ENCODE results near the gene NEUROG3. TPM values are rescaled to one million over a fixed set of nuclear protein-coding genes. Genes with fewer than 3 reads are reported as not detected.
"Not testable (repeated sequence)": the region's sequence is repeated elsewhere in the genome, so short reads cannot be mapped to it uniquely, and the experiment has no call there.

NEUROG3 gene
- total RNA-seq, 1 donor from 2014 or later: not detected

DNA sequence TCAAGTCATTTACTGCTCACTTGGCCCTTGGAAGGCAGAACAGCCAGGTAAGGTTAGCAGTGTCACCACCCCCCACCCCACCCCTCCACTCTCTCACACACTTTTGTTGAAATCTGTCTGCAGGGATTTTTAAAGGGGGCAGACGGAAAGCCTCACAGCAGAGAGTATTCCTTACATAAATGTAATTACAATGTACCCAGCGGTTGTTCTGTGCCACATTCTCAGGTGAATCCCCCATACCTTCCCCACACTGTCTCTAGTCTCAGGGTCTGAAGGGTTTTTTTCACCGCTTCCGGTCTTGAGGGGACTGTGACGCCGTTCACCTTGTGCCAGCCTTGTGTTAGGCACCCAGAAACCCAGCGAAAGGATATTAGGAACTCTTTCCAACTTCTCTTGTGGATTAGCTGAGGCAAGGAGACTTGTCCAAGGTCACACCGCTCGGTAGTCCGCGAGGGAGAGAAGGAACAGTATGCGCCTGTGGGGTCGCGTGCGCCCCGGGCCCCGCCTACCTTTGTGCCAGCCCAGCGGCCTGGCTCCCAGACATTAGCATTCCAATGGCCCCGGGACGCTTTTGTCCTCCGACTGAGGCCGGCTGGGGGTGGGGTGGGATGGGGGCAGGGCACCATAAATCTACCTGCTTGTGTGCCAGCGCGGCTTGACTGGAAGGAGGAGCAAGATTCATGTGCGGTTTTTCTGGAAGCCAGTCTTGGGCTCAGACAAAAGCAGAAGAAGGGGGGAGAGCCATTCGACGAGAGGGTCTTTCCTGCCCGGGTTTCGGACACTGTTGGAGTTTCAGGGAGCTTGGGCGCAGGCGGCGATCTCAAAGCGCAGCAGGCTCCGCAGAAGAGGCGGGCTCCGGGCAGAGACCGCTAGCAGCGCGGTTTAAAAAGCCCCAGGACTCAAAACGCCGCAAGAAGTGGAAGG lies 4.5 kb downstream of the NEUROG3 start:
- H3K36me3 Mint-ChIP-seq (ENCODE audit: low read depth): no peaks in the 10 kb centered on the region
- H3K4me1 Mint-ChIP-seq (ENCODE audit: low read depth): peaks cover 5% of the 10 kb centered on the region
- H3K4me3 Mint-ChIP-seq: no peak overlapping the region
- no peak overlapping the region for H3K27ac Mint-ChIP-seq
- no peak for DNase-seq (ENCODE audit: low spot score)
- intact Hi-C loops (cut with micrococcal nuclease): no loop called here
- H3K9me3 Mint-ChIP-seq: no peaks in the 10 kb centered on the region
- H3K27me3 Mint-ChIP-seq (ENCODE audit: insufficient read depth): peaks cover 59% of the 10 kb centered on the region

DNA sequence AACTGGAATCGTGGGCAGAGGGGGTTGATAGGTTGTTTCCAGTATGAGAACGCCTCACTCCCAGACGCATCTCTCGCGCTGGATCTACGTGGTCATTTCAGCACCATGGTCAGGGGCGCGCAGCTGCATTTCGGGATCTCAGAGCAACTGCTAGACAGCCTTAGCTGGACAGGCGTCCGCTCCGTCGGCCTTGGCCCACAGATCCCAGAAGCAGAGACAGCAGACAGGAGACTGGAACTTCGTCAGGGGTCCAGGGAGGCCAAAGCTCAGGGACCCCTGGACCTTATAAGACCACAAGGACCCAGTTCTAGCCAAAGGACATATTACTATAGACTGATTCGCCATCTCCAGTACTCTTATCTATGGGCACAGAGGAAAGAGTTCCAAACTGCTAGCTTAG lies 5.3 kb downstream of the NEUROG3 start:
- Mint-ChIP-seq H3K36me3 (ENCODE audit: low read depth) (no peaks in the 10 kb centered on the region), H3K27me3 (ENCODE audit: insufficient read depth) (peaks cover 54% of the 10 kb centered on the region), H3K4me1 (ENCODE audit: low read depth) (peaks cover 5% of the 10 kb centered on the region), H3K9me3 (no peaks in the 10 kb centered on the region), H3K27ac (no peak overlapping the region), H3K4me3 (no peak overlapping the region)
- no peak for DNase-seq (ENCODE audit: low spot score)
- intact Hi-C loops (cut with micrococcal nuclease): no loop called here

DNA sequence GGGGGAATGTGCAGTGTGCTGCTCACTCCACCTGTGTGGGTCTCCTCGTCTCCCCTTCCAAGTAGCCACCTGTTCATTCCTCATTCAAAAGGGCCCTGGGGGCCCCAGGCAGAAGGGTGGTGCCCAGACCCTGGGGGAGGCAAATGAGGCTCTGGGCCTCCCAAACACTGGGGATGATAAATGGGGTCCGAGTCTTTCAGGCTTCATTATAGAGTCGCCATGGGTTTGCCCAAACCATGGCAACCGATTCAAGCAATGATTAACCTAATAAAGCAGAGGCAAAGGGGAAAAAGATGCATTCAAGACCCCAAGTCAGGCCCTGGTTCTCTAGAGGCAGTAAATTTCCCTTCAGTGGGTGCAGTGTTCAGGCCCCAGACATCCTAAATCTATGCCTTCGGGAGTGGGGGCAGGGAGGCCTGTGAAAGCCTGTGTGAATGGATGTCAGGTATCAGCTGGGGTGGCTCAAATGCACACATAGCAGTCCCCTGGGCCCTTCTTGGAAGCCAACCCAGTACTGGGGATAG lies 10.4 kb downstream of the NEUROG3 start:
- DNase-seq (ENCODE audit: low spot score): no peak
- no peak overlapping the region for H3K27ac Mint-ChIP-seq
- intact Hi-C loops (cut with micrococcal nuclease): no loop called here

DNA sequence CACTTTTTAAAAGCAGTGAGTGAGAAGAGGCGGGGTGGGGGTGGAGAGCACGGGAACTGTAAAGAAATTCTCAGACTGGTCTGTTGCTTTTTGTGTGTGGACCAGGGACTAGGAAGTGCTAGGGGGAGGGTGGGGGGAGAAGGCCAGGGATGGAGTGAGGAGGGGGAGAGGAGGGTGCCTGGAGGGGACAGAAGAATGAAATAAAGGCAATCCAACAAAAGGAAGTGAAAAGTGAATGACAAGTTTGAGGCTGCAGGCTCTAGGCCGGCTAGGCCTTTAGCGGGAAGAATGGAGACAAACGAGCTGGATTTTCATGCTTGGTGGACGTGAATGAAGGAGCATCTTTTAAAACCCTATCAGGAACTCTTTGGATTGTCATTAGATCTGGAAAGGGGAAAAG lies 13.7 kb downstream of the NEUROG3 start:
- Mint-ChIP-seq H3K36me3 (ENCODE audit: low read depth) (no peaks in the 10 kb centered on the region), H3K4me3 (no peak overlapping the region), H3K4me1 (ENCODE audit: low read depth) (peaks cover 10% of the 10 kb centered on the region), H3K27me3 (ENCODE audit: insufficient read depth) (peaks cover 11% of the 10 kb centered on the region), H3K27ac (no peak overlapping the region), H3K9me3 (no peaks in the 10 kb centered on the region)
- intact Hi-C loops (cut with micrococcal nuclease): no loop called here
- no peak for DNase-seq (ENCODE audit: low spot score)

More for the DNA sequence above, 10.4 kb downstream of the NEUROG3 start:
- Mint-ChIP-seq H3K4me3 (no peak overlapping the region), H3K27me3 (ENCODE audit: insufficient read depth) (peaks cover 16% of the 10 kb centered on the region), H3K9me3 (no peaks in the 10 kb centered on the region), H3K4me1 (ENCODE audit: low read depth) (peaks cover 10% of the 10 kb centered on the region), H3K36me3 (ENCODE audit: low read depth) (no peaks in the 10 kb centered on the region)

DNA sequence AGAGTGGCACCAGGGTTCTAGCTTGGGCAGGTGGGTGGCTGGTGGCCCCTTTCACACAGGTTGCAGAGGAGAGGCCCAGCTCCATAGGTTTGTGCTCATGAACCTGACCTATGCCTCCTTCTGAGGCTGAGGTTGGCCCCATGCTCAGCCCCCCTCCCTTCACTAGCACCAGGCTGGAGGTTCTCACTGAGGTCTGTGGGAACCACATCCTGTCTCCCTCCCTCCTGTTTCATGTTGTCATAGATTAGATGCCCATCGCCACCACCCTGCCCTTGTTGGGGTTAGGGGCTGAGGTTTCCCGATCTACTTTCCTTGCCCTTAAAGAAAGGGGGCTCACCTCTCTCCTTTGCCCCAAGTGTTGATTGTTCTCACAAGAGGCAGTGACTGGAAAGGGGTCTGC lies 14.7 kb downstream of the NEUROG3 start:
- Mint-ChIP-seq H3K4me1 (ENCODE audit: low read depth) (peaks cover 10% of the 10 kb centered on the region), H3K9me3 (no peaks in the 10 kb centered on the region), H3K36me3 (ENCODE audit: low read depth) (no peaks in the 10 kb centered on the region), H3K4me3 (no peak overlapping the region), H3K27me3 (ENCODE audit: insufficient read depth) (peaks cover 7% of the 10 kb centered on the region), H3K27ac (no peak overlapping the region)
- intact Hi-C loops (cut with micrococcal nuclease): no loop called here
- no peak for DNase-seq (ENCODE audit: low spot score)

DNA sequence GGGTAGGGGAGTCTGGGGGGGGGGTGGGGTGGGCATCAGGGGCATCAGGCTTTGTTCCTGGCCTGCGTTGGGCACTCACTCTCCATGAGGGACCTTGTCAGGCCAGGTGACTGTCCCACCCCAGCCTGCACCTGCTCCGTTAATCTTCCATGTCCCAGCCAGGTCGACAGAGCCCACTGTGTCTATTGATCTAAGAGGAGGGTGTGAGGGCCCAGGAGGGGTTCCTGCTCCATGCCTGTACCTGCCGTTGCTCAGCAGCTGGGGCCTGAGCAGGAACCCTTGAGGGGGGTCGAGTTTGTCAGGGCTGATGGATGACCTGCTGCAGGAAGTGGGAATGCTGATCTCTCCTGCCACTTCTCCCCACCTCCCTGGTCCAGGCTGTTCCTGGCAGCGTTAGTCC lies 18.6 kb downstream of the NEUROG3 start:
- intact Hi-C loops (cut with micrococcal nuclease): no loop called here
- no peak for DNase-seq (ENCODE audit: low spot score)
- H3K27me3 Mint-ChIP-seq (ENCODE audit: insufficient read depth): peaks cover 6% of the 10 kb centered on the region
- no peak overlapping the region for H3K27ac Mint-ChIP-seq
- H3K36me3 Mint-ChIP-seq (ENCODE audit: low read depth): no peaks in the 10 kb centered on the region
- H3K9me3 Mint-ChIP-seq: peaks cover 15% of the 10 kb centered on the region
- H3K4me3 Mint-ChIP-seq: no peak overlapping the region
- peaks cover 10% of the 10 kb centered on the region for H3K4me1 Mint-ChIP-seq (ENCODE audit: low read depth)

DNA sequence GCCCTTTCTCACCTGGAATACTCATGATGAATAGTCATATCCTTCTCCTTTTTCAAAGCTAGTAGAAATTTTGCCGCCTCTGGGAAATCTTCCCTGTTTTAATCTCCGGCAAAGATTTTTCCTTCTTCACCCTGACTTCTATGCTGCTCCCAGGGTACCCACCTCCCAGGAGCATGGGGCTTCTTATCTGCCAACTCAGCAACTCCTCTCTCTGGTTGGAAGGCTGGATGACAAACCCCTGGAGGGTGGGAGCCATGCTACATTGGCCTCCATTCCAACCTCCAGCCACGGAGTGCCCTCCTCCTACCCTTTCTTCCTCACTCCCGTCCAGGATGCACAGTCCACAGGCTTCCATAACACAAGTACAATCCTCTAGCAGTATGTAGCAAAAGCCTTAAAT lies 19.9 kb downstream of the NEUROG3 start:
- DNase-seq (ENCODE audit: low spot score): no peak
- peaks cover 4% of the 10 kb centered on the region for H3K4me1 Mint-ChIP-seq (ENCODE audit: low read depth)
- H3K9me3 Mint-ChIP-seq: peaks cover 19% of the 10 kb centered on the region
- H3K27me3 Mint-ChIP-seq (ENCODE audit: insufficient read depth): peaks cover 3% of the 10 kb centered on the region
- H3K27ac Mint-ChIP-seq: no peak overlapping the region
- H3K36me3 Mint-ChIP-seq (ENCODE audit: low read depth): no peaks in the 10 kb centered on the region
- H3K4me3 Mint-ChIP-seq: no peak overlapping the region
- intact Hi-C loops (cut with micrococcal nuclease): no loop called here

DNA sequence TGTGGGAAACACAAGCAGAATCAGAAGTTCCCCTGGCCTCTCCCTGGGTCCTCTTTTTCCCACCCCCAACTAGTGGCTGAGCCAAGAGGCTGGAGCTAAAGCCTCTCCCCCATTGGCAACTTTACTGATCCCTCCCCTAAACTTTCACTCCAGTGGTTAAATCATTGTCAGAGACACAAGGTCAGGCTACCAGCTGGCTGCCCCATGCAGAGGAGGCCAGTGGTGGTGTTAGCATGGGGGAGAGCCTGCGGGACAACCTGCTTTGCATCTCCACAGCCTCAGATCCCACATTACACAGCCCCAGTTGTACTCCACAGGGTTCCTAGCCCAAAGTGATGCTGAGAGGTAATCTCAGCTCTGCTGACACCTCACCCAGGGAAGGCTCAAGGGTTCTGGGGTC lies 21.0 kb downstream of the NEUROG3 start:
- Mint-ChIP-seq H3K36me3 (ENCODE audit: low read depth) (no peaks in the 10 kb centered on the region), H3K27ac (no peak overlapping the region), H3K4me1 (ENCODE audit: low read depth) (no peaks in the 10 kb centered on the region), H3K27me3 (ENCODE audit: insufficient read depth) (no peaks in the 10 kb centered on the region), H3K4me3 (no peak overlapping the region), H3K9me3 (peaks cover 20% of the 10 kb centered on the region)
- intact Hi-C loops (cut with micrococcal nuclease): no loop called here
- DNase-seq (ENCODE audit: low spot score): no peak

DNA sequence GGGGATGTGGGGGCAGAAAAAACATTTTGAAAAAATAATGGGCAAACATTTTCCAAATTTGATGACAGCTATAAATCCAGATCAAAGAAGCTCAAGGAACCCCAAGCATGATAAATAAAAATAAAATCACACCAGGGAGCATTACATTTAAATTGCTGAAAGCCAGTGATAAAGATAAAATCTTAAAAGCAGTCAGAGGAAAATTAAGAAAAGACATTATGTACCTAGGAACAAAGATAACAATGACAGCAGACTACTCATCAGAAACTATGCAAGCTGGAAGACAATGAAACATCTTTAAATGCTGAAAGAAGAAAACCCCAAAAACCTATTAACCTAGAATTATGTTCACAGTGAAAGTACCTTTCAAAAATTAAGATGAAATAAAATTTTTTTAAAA lies 23.3 kb downstream of the NEUROG3 start:
- H3K36me3 Mint-ChIP-seq (ENCODE audit: low read depth): no peaks in the 10 kb centered on the region
- no peaks in the 10 kb centered on the region for H3K27me3 Mint-ChIP-seq (ENCODE audit: insufficient read depth)
- intact Hi-C loops (cut with micrococcal nuclease): no loop called here
- no peak overlapping the region for H3K4me3 Mint-ChIP-seq
- no peak for DNase-seq (ENCODE audit: low spot score)
- H3K9me3 Mint-ChIP-seq: peaks cover 22% of the 10 kb centered on the region
- no peaks in the 10 kb centered on the region for H3K4me1 Mint-ChIP-seq (ENCODE audit: low read depth)
- no peak overlapping the region for H3K27ac Mint-ChIP-seq

DNA sequence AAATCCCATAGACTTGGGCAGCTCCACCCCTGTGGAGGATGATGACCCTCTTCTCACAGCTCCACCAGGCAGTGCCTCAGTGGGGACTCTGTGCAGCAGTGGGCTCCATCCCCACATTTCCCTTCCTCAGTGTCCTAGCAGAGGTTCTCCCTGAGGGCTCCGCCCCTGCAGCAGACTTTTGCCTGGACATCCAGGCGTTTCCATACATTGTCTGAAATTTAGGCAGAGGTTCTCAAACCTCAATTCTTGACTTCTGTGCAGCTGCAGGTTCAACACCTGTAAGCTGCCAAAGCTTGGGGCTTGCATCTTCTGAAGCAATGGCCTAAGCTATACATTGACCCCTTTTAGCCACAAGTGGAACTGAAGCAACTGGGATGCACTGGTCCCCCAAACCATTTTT lies 31.8 kb downstream of the NEUROG3 start:
- DNase-seq (ENCODE audit: low spot score): no peak
- H3K9me3 Mint-ChIP-seq: peaks cover 15% of the 10 kb centered on the region
- H3K27ac Mint-ChIP-seq: no peak overlapping the region
- H3K36me3 Mint-ChIP-seq (ENCODE audit: low read depth): no peaks in the 10 kb centered on the region
- no peak overlapping the region for H3K4me3 Mint-ChIP-seq
- H3K27me3 Mint-ChIP-seq (ENCODE audit: insufficient read depth): no peaks in the 10 kb centered on the region
- intact Hi-C loops (cut with micrococcal nuclease): no loop called here
- H3K4me1 Mint-ChIP-seq (ENCODE audit: low read depth): no peaks in the 10 kb centered on the region

DNA sequence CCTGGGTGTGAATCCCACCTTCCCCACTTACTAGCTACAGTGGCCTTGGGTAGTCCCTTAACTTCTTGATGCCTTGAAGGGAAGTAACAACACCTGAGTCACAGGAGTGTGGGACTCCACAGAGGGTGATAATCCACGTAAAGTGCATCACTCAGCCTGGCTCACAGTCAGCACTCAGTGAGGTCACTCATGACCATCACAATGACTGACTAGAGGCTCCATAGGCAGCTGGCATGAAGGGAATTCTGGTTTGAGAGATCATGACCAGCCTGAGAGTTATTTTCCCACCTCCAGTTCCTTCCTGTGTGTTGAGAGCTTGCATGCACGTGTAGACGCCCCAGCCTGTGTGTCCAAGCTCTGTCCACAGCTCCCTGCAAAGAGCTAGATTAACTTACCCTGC lies 34.8 kb downstream of the NEUROG3 start:
- Mint-ChIP-seq H3K27ac (no peak overlapping the region), H3K36me3 (ENCODE audit: low read depth) (no peaks in the 10 kb centered on the region), H3K9me3 (peaks cover 15% of the 10 kb centered on the region), H3K4me1 (ENCODE audit: low read depth) (no peaks in the 10 kb centered on the region), H3K4me3 (no peak overlapping the region), H3K27me3 (ENCODE audit: insufficient read depth) (peaks cover under 1% of the 10 kb centered on the region)
- no peak for DNase-seq (ENCODE audit: low spot score)
- intact Hi-C loops (cut with micrococcal nuclease): no loop called here

DNA sequence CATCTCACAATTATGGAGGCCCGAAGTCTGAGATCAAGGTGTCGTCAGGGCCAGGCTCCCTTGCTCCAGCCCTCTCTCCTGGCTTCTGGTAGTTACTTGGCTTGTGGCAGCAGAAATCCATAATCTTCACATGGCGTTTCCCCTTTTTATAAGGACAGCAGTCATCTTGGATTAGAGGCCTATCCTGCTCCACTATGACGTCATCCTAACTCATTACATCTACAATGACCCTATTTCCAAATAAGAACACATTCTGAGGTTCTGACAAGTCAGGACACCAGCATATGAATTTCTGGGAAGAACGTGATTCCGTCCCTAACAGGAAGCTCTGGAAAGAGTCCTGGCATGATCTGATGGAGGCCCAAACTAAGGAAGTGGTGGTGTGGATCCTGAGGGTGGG lies 35.8 kb downstream of the NEUROG3 start:
- intact Hi-C loops (cut with micrococcal nuclease): no loop called here
- no peaks in the 10 kb centered on the region for H3K4me1 Mint-ChIP-seq (ENCODE audit: low read depth)
- H3K27ac Mint-ChIP-seq: no peak overlapping the region
- no peak overlapping the region for H3K4me3 Mint-ChIP-seq
- H3K9me3 Mint-ChIP-seq: peaks cover 15% of the 10 kb centered on the region
- DNase-seq (ENCODE audit: low spot score): no peak
- H3K27me3 Mint-ChIP-seq (ENCODE audit: insufficient read depth): peaks cover 8% of the 10 kb centered on the region
- no peaks in the 10 kb centered on the region for H3K36me3 Mint-ChIP-seq (ENCODE audit: low read depth)

DNA sequence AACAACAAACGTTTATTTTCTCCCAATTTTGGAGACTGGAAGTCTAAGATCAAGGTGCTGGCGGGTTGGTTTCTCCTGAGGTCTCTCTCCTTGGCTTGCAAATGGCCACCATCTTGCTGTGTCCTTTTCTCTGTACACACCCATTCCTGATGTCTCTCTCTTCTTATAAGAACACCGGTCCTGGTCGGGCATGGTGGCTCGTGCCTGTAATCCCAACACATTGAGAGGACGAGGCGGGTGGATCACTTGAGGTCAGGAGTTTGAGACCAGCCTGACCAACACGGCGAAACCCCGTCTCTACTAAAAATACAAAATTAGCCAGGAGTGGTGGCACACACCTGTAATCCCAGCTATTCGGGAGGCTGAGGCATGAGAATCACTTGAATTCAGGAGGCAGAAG lies 36.7 kb downstream of the NEUROG3 start:
- H3K4me3 Mint-ChIP-seq; DNase-seq (ENCODE audit: low spot score); intact Hi-C loops (cut with micrococcal nuclease); H3K27ac Mint-ChIP-seq; H3K36me3 Mint-ChIP-seq (ENCODE audit: low read depth); H3K9me3 Mint-ChIP-seq; H3K4me1 Mint-ChIP-seq (ENCODE audit: low read depth): not testable (repeated sequence)
- peaks cover 15% of the 10 kb centered on the region for H3K27me3 Mint-ChIP-seq (ENCODE audit: insufficient read depth)

Data from activated T-helper 1 cell treated with anti-CD3 and anti-CD28 coated beads, Interleukin-12 subunit alpha, Interleukin-12 subunit beta, Interleukin-2, Interleukin-4 antibody, amounts not matched to agents 30 ng/mL and 10 ng/mL and 1 ng/mL, durations not matched to agents 14 hours and 24 hours and 36 hours (primary cell).